Keratinocyte (primary cell): Measurements from ENCODE around the gene LAMC3. TPM values are rescaled to one million over a fixed set of nuclear protein-coding genes. Genes with fewer than 3 reads are reported as not detected.

Source experiments
- DNase-seq: peaks from one replicate; pipeline ENCODE4 v3.0.0-alpha.2; 2011; ENCODE audit warnings: low read depth, missing footprints, low spot score
- FAIRE-seq: peaks from 2 replicates; lab custom pipeline; 2011; peaks lifted over from hg19 to GRCh38; lab: Jason Lieb, UNC
- H2AFZ ChIP-seq: 2 replicates; pipeline ENCODE4 v1.6.0; 2012; ENCODE audit warnings: low read length, control low read depth, inconsistent platforms; ENCODE audit not compliant: control insufficient read depth
- H3K27ac ChIP-seq: 2 replicates; pipeline ENCODE4 v1.5.1; 2011; ENCODE audit warnings: low read length; ENCODE audit not compliant: control insufficient read depth, insufficient read depth
- H3K27me3 ChIP-seq: 3 replicates; pipeline ENCODE4 v1.6.0; 2011; ENCODE audit warnings: low read length; ENCODE audit not compliant: control insufficient read depth, insufficient read depth; ENCODE audit errors: extremely low read depth
- H3K36me3 ChIP-seq, 2 experiments: 2 replicates in 1 of 2; 3 replicates in 1 of 2; pipeline ENCODE4 v1.5.1; 2011; ENCODE audit warnings: low read length in 2 of 2, mild to moderate bottlenecking in 1 of 2; ENCODE audit not compliant: control insufficient read depth in 2 of 2, insufficient read depth in 2 of 2; ENCODE audit errors: extremely low read depth in 1 of 2
- H3K4me1 ChIP-seq: 3 replicates; pipeline ENCODE4 v1.5.1; 2011; ENCODE audit warnings: low read length; ENCODE audit not compliant: control insufficient read depth, insufficient read depth; ENCODE audit errors: extremely low read depth
- H3K4me2 ChIP-seq: 3 replicates; pipeline ENCODE4 v1.6.0; 2011; ENCODE audit warnings: low read depth, low read length; ENCODE audit not compliant: control insufficient read depth, insufficient read depth; ENCODE audit errors: extremely low read depth
- H3K4me3 ChIP-seq, 3 experiments: fragments of 200-600 bp in 1 of 3; sonication (generic) in 1 of 3; 2 replicates in 2 of 3; 3 replicates in 1 of 3; pipeline ENCODE4 v1.5.1; 2011 to 2016; ENCODE audit warnings: low read length in 3 of 3, mild to moderate bottlenecking in 3 of 3, control low read depth in 2 of 3, inconsistent platforms in 1 of 3, low read depth in 1 of 3, mixed read lengths in 1 of 3, mixed run types in 1 of 3, moderate library complexity in 1 of 3; ENCODE audit not compliant: control insufficient read depth in 2 of 3, insufficient read depth in 2 of 3; ENCODE audit errors: extremely low read depth in 1 of 3
- H3K79me2 ChIP-seq: 2 replicates; pipeline ENCODE4 v1.6.0; 2012; ENCODE audit warnings: low read length; ENCODE audit not compliant: control insufficient read depth, insufficient read depth
- H3K9ac ChIP-seq: 3 replicates; pipeline ENCODE4 v1.6.0; 2011; ENCODE audit warnings: low read length; ENCODE audit not compliant: control insufficient read depth, insufficient read depth; ENCODE audit errors: extremely low read depth
- H3K9me1 ChIP-seq: 3 replicates; pipeline ENCODE4 v1.6.0; 2011; ENCODE audit warnings: low read length; ENCODE audit not compliant: control insufficient read depth, insufficient read depth; ENCODE audit errors: extremely low read depth
- H3K9me3 ChIP-seq: 2 replicates; pipeline ENCODE4 v1.5.1; 2012; ENCODE audit warnings: low read depth, low read length; ENCODE audit not compliant: control insufficient read depth
- H4K20me1 ChIP-seq: 3 replicates; pipeline ENCODE4 v1.6.0; 2011; ENCODE audit warnings: low read length; ENCODE audit not compliant: control insufficient read depth, insufficient read depth; ENCODE audit errors: extremely low read depth
- EZH2 ChIP-seq: IDR thresholded peaks from one replicate; pipeline ENCODE4 v1.6.1; 2012; ENCODE audit warnings: inconsistent platforms, mild to moderate bottlenecking, low read length, moderate library complexity
- dilution Hi-C: fragments of 300-500 bp; cut with MboI; formaldehyde crosslinking; loops from one replicate; pipeline ENCODE4 v1.7.0; 2020; ENCODE audit warnings: low sequenced_read_pairs; ENCODE audit not compliant: extremely low pct_ligation_motif_present
- polyA plus RNA-seq, 5 experiments: library from polyadenylated mRNA; depleted of rRNA in 3 of 5; stranded (reverse) in 3 of 5; stranded (forward) in 1 of 5; unstranded in 1 of 5; fragments of >200 nt; gene quantifications; 1 replicate in 1 of 5; 2 replicates in 3 of 5; 3 replicates in 1 of 5; pipeline versions ENCODE4 v1.2.1 to v1.2.3, GENCODE V29; 2011 to 2012; ENCODE audit warnings: missing spikeins in 2 of 5, low read depth in 1 of 5, low replicate concordance in 1 of 5
- TF ChIP-seq, protein P1 (sequence below), 3 experiments: IDR thresholded peaks in 1 of 3; conservative IDR thresholded peaks in 1 of 3; optimal IDR thresholded peaks in 1 of 3; 2 replicates in 2 of 3; 3 replicates in 1 of 3; pipeline versions ENCODE3 to v1.5.1; 2011; ENCODE audit warnings: low read length in 3 of 3, mild to moderate bottlenecking in 3 of 3, moderate library complexity in 2 of 3, control low read depth in 1 of 3, inconsistent platforms in 1 of 3; ENCODE audit not compliant: insufficient read depth in 2 of 3; ENCODE audit errors: extremely low read depth in 1 of 3

The LAMC3 gene
- polyA plus RNA-seq, 1 donor (not counting 4 experiments of a cell fraction or from before 2014, with no cell fraction given), result not detected

DNA sequence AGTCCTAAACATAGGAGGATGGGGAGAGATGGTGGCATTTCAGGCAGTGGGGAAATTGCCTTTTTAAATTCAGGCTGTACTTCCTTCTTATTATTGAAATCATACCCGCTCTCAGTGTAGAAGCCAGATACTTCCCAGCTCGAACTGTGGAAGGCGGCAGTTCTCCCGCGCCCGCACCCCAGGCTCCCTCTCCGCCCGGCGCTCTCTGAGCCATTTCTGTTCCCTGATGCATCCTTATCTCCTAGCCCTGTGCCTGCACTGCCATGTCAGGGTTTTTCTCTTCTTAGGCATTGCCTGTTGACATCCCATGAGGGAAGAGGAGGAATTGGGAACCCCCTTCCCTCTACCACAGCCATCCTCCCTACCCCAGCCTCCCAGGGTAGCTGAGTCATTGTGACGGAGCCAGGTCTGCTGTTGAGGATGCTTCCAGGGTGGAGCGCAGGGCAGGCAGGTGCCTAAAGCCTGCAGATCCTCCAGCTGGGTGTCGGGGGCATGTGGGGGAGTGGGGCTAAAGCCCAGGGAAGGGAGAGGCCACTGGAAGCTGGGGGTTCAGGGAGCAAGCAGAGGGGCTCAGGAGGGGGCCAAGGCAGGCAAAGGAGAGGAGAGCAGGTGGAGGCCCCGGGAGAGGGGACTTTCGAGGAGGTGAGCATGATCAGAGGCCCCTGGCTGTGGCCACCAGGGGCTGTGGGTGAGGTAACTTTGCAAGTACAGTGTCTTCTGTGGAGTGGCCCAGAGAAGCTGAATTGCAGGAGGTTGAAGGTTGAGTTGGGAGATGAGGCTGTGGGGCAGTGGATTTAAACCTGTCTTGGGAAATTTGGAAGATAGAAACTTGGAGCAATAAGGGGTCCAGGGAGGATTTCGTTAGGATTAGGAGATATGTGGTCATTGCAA lies 16.2 kb downstream of the LAMC3 start:
- Histone ChIP-seq H3K79me2 (no peaks in the 10 kb centered on the region), H3K4me2 (no peak overlapping the region), H2AFZ (no peak overlapping the region), H3K9ac (no peak overlapping the region), H3K4me1 (no peaks in the 10 kb centered on the region), H4K20me1 (no peaks in the 10 kb centered on the region), H3K9me1 (no peaks in the 10 kb centered on the region), H3K36me3 (no peaks in the 10 kb centered on the region), H3K9me3 (no peaks in the 10 kb centered on the region), H3K27me3 (peaks cover 10% of the 10 kb centered on the region), H3K27ac (no peak overlapping the region), H3K4me3 (no peak overlapping the region)
- DNase-seq (no peak), FAIRE-seq (no peak)
- dilution Hi-C loops, result no loop called here
- TF ChIP-seq, protein P1, sequence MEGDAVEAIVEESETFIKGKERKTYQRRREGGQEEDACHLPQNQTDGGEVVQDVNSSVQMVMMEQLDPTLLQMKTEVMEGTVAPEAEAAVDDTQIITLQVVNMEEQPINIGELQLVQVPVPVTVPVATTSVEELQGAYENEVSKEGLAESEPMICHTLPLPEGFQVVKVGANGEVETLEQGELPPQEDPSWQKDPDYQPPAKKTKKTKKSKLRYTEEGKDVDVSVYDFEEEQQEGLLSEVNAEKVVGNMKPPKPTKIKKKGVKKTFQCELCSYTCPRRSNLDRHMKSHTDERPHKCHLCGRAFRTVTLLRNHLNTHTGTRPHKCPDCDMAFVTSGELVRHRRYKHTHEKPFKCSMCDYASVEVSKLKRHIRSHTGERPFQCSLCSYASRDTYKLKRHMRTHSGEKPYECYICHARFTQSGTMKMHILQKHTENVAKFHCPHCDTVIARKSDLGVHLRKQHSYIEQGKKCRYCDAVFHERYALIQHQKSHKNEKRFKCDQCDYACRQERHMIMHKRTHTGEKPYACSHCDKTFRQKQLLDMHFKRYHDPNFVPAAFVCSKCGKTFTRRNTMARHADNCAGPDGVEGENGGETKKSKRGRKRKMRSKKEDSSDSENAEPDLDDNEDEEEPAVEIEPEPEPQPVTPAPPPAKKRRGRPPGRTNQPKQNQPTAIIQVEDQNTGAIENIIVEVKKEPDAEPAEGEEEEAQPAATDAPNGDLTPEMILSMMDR (optimal IDR thresholded peaks at IDR 0.05 in 1 of 3, IDR thresholded peaks at IDR 0.05 in 1 of 3, conservative IDR thresholded peaks at IDR 0.05 in 1 of 3; ENCODE audit: extremely low read depth in 1 of 3, insufficient read depth in 2 of 3, low read length in 3 of 3), result no peak
- no peak for TF ChIP-seq EZH2

DNA sequence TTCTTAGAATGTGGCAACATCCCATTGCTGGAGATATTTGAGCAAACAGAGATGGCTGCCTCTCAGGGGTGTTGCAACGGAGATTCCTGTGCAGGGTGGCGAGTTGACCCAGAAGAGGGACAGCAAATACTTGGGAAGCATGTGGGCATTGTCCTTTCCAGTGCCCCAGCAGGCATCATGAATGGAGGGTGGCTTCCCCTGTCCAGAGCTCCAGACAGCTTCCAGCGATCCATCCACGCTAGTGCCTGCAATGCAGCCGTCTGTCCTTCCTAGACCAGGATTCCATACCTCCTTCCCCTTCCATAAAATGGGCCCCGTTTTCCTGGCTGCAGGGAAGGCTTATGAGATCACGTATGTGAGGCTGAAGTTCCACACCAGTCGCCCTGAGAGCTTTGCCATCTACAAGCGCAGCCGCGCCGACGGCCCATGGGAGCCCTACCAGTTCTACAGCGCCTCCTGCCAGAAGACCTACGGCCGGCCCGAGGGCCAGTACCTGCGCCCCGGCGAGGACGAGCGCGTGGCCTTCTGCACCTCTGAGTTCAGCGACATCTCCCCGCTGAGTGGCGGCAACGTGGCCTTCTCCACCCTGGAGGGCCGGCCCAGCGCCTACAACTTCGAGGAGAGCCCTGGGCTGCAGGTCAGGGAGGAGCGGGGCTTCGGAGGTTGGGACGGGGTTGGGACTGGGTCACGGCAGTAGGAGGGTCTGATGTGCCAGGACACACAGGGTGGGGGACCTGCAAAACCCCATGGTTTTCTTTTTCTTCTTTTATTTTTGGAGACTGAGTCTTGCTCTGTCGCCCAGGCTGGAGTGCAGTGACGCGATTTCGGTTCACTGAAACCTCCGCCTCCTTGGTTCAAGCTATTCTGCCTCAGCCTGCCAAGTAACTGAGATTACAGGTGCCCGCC lies 17.2 kb downstream of the LAMC3 start:
- no peaks in the 10 kb centered on the region for H3K36me3 ChIP-seq
- dilution Hi-C loops, result no loop called here
- no peaks in the 10 kb centered on the region for H3K4me1 ChIP-seq
- H3K9me1 ChIP-seq, result no peaks in the 10 kb centered on the region
- no peak overlapping the region for H3K4me3 ChIP-seq
- H3K27me3 ChIP-seq, result peaks cover 10% of the 10 kb centered on the region
- no peaks in the 10 kb centered on the region for H4K20me1 ChIP-seq
- TF ChIP-seq, protein P1 (optimal IDR thresholded peaks at IDR 0.05 in 1 of 3, IDR thresholded peaks at IDR 0.05 in 1 of 3, conservative IDR thresholded peaks at IDR 0.05 in 1 of 3; ENCODE audit: extremely low read depth in 1 of 3, insufficient read depth in 2 of 3, low read length in 3 of 3), result no peak
- TF ChIP-seq EZH2, result no peak
- FAIRE-seq (no peak), DNase-seq (no peak)
- no peaks in the 10 kb centered on the region for H3K9me3 ChIP-seq
- H3K27ac ChIP-seq, result no peak overlapping the region
- H3K9ac ChIP-seq, result no peak overlapping the region
- H3K79me2 ChIP-seq, result no peaks in the 10 kb centered on the region
- no peak overlapping the region for H2AFZ ChIP-seq
- H3K4me2 ChIP-seq, result no peak overlapping the region
